ENCODE results near the gene MORN5.
A peak's percentile ranks its signal among the peaks of the same experiment; 100 is the strongest.

Gene MORN5

GRCh38 chr9:122143876-122144405, 15.8 kb upstream of the MORN5 start:
- DNase-seq (ENCODE audit: low read depth), result no peak

GRCh38 chr9:122144836-122145591, 14.7 kb upstream of the MORN5 start:
- DNase-seq (ENCODE audit: low read depth), result no peak

- no peak for DNase-seq (ENCODE audit: low read depth)
These were observed 14.2 kb upstream of the MORN5 start for GRCh38 chr9:122145592-122145863.

GRCh38 chr9:122151267-122151828, 8.4 kb upstream of the MORN5 start:
- DNase-seq (ENCODE audit: low read depth), result no peak

- DNase-seq (ENCODE audit: low read depth), result no peak
These were observed 3.9 kb upstream of the MORN5 start for GRCh38 chr9:122155796-122156195.

GRCh38 chr9:122158202-122158601, 1.5 kb upstream of the MORN5 start:
- no peak for DNase-seq (ENCODE audit: low read depth)

- no peak for DNase-seq (ENCODE audit: low read depth)
These were observed 178 bp downstream of the MORN5 start for GRCh38 chr9:122159925-122160246.

- DNase-seq (ENCODE audit: low read depth), result no peak
These were observed 2.7 kb downstream of the MORN5 start for GRCh38 chr9:122162415-122162814.

GRCh38 chr9:122164286-122164685, 4.6 kb downstream of the MORN5 start:
- DNase-seq (ENCODE audit: low read depth), result no peak

- no peak for DNase-seq (ENCODE audit: low read depth)
These were observed 8.6 kb downstream of the MORN5 start for GRCh38 chr9:122168356-122168755.

GRCh38 chr9:122172131-122172530, 12.4 kb downstream of the MORN5 start:
- DNase-seq (ENCODE audit: low read depth), result no peak

GRCh38 chr9:122173670-122174069, 14.0 kb downstream of the MORN5 start:
- no peak for DNase-seq (ENCODE audit: low read depth)

- no peak for DNase-seq (ENCODE audit: low read depth)
These were observed 17.2 kb downstream of the MORN5 start for GRCh38 chr9:122176916-122177315.

GRCh38 chr9:122179054-122179689, 19.5 kb downstream of the MORN5 start:
- no peak for DNase-seq (ENCODE audit: low read depth)

- DNase-seq (ENCODE audit: low read depth), result no peak
These were observed 20.0 kb downstream of the MORN5 start for GRCh38 chr9:122179690-122180074.

- DNase-seq (ENCODE audit: low read depth), result peak; percentile 33
These were observed 20.9 kb downstream of the MORN5 start for GRCh38 chr9:122180633-122181032.

GRCh38 chr9:122183501-122183900, 23.8 kb downstream of the MORN5 start:
- DNase-seq (ENCODE audit: low read depth), result no peak

- no peak for DNase-seq (ENCODE audit: low read depth)
These were observed 24.8 kb downstream of the MORN5 start for GRCh38 chr9:122184551-122184950.

- no peak for DNase-seq (ENCODE audit: low read depth)
These were observed 26.6 kb downstream of the MORN5 start for GRCh38 chr9:122186301-122186700.

- no peak for DNase-seq (ENCODE audit: low read depth)
These were observed 27.2 kb downstream of the MORN5 start for GRCh38 chr9:122186777-122187470.

- DNase-seq (ENCODE audit: low read depth), result no peak
These were observed 28.7 kb downstream of the MORN5 start for GRCh38 chr9:122188369-122188768.

- DNase-seq (ENCODE audit: low read depth), result no peak
These were observed 31.1 kb downstream of the MORN5 start for GRCh38 chr9:122190597-122191381.
